TTC549 (cell line): ENCODE results near the gene CAST.

ENCODE experiments used
- FAIRE-seq: peaks from 2 replicates; lab custom pipeline; 2012; peaks lifted over from hg19 to GRCh38; lab: Jason Lieb, UNC

Gene CAST

DNA sequence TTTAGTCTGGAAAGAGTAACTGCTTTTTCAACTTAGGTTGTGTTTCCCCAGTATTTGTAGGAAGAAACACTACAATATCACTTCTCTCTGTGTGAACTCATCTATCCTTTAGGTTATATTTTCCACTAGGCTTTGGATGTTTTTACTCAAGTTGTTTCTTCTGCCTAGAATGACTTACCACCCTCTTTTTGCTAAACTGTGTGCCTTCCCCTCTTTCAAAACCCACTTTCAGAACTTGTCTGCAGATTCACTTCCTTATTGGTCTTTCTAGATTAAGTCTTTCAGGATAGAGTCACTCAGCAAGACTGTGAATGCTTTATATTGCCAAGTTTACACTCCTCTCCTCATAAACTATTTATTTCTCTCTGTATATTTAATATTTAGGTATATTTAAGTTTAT is 14.2 kb upstream of the CAST start:
- no peak for FAIRE-seq

DNA sequence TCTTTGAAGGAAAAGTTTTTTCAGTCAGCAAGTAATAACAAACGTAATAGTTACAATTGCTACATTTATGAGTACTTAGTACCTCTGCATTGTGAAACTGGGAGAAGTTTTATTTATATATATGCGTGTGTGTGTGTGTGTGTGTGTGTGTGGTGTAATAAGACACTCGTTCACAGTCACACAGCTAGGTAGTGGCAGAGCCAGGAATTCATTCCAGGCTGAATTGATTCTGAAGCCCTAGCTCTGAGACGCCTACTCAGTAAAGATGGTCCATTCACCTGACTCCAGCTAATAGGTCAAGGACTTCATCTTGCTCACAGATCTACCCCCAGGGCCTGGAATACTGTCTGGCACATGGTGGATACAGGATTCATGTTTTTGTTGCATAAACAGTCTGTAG is 13.6 kb upstream of the CAST start:
- FAIRE-seq = no peak

DNA sequence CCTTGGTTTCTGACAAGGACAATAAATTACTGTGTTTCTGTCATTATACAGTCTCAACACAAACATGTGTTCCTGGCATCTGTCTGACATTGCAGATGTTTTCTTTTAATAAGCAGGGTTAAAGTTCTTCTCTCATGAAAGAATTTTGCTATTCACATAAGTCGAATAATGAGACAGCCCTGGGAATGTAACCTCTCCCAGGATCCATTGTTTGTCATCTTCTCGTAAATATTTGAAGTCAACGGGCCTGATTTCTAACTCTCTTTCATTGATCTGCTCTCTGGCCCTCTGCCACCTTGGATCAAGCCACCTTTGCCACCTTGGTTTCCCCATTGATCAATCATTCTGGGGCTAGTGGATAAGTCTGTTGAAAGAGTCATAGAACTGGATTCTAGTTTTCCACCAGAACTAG is 12.9 kb upstream of the CAST start:
- no peak for FAIRE-seq

DNA sequence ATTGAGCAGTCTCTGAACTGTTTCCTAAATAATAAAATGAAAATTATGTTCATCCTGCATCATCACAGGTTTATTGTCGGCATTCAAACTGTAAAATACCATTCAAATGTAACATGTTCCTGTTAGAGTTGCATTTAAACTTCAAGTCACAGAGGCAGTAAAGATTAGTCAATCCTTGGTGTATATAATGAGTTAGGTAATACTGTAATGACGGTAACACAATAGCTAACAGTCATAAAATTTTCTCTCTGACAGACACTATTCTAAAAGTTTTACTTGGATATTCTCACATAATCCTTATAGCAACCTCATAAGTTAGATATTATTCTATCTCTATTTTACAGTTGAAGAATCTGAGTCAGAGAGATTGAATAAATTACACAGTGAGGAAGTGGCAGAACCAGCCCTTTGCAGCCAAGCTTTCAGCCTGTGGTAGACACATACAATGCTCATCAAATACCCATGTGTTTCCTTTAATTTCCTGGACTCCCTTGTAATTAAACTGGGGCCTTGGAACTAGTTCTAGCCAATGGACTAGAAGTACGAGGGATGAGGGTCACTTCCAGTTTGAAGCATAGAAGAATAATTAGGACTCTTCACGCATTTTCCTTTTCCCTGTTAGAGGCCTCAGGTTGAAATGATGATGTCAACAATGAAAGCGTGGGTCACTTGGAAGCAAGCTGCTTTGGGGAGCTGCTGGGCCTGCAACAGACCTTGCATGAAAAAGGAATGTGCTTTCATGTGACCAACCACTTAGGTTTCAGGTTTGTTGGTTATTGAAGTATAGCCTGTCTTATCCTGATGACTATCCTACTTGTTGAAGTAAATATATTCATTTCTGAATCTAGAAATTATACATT is 12.3 kb upstream of the CAST start:
- FAIRE-seq = no peak

DNA sequence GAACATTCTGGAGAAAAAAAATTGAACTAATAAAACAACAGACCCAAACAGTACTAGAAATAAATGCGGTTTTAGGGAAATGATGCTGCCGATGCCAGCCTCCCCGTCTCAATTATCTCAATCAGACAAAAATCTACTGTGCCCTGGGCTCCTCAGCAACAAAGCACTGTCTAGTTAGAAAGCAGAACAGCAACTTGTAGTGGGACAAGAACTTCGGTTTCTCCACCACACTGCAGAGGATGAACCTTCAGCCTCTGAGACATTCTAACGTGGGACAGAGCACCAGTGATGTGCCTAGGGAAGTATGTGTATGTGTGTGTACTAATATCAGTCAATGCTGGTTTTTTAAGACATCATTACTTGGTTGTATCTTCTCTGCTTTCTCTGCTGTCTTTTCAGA is 11.1 kb upstream of the CAST start:
- no peak for FAIRE-seq

DNA sequence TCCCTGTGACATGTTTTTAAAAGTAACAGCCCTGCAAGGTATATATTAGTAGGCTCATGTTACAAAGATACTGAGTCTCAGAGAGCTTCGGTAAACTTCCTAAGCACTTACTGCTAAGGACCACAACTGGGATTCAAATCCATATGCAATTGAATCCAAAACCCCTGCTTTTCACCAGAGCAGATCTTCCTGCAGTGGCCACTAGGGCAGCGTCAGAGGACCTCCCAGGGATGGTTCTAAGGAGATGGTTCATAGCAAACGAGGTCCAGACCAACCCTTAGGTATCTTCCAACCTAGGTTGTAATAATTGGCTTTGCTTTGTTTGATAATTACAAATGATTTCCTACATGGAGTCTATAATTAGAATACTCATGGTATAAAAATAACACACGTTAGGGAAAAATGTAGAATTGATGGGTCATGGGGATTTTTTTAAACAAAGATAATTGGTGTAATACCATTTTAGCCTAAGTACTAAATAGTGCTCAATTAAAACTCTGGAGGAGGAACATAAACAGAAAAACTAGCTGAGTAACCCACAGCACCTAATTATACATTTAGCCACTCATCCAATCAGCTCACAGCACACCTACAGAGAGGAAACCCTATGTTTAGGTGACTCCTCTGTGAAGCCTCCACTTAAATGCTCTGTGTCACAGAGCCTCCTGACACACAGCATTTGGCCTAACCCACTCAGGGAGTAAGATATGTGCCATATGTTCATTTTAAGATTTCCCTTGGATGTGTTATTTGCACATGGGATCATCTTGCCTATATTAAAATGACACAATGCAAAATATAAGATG is 10.0 kb upstream of the CAST start:
- no peak for FAIRE-seq

DNA sequence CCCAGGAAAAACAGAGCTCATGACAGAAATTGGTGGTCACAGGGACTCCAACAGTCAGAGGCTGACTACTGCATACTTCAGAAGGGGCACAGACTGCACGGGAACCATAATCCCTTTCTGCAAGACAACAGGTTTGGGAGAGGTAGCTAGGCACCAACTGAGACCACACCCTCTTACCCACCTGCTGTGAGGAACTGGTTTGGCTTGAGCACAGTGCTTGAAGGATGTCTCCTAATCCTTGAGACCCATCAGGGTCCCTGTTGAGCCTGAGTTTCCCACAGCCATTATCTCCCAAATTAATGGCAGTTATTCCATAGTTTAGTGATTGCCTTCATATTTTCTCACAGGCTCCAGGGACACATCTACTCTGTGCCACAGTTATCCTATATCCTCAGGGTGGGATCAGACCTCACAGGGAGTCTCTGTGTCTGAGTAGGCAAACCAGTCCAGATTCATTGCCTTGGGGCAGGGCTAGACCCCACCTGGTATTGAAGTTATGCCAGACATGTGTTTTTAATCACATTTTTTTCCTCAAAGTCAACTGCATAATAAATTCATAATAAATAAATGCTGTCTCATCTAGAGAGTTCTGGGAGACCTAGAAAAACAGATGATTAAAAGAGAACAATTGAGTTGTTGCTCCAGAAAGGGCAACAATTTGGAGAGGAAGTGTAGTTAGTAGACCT is 9.3 kb upstream of the CAST start:
- no peak for FAIRE-seq

DNA sequence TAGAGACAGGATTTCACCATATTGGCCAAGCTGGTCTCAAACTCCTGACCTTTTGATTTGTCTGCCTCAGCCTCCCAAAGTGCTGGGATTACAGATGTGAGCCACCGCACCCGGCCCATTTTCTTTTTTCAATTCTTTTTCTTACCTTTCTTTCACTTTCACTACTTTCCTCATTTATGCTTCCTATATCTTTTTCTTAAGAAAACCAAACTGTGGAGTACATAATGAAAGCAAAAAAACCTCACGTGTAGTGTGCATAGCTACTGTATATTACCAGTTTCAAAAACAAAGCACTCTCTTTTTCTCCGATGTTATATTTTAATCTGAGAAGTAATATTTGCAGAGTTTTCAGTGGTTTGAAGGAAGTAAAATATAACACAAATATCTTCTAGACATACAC is 8.0 kb upstream of the CAST start:
- FAIRE-seq = no peak

DNA sequence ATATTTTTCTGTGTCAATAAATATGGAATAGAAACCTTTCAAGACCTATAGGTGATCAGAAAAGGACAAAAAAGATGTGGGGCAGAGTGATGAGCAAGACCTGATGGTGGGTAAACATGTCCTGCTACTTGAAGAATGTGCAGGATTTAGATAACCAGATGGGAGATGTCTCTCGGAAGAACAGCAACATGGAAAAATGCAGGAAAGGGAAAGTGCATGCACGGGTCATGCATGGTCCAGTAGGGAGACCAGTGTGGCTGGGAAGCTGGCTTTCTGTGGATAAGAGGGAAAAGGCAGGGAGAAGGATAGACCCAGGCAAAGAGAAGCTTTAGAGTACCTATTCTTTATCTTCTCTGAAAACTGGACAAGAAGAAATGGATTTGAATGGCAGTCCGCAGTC is 7.1 kb upstream of the CAST start:
- FAIRE-seq = no peak

DNA sequence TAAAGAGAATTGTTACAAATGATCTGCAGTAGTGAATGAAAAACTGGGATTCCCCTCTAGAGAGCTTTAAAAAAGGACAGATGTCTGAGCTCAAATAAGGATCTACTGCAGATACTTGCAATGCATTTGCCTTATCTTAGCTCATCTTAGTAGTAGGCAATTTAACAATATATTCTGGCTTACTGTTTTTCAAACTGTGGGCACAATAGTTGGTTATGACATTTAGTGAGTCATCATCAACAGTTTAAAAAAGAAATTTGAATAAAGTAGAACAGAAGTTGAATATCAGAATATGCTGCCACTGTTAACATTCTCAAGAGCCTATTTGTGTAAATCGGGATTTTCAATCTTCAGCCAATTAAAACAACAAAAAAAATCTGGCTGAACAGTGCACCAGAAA is 6.7 kb upstream of the CAST start:
- FAIRE-seq = no peak

DNA sequence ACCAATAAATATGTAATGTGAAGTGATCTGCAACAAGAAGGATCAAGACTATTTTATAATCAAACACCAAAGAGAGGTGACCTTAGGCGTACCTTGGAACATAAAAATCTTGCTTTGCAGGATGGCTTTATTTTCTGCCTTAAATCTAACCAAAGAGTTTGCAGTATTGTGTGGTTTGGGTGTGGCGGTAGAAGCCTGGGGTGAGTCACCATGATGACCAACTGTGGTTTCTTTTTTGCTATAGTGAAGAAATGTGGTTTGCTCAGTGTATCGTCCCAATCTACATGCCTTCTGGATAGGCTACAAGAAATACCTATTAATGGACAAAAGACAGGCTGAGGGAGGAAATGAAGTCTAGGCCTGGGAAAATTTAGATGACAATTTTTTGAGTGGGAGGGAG is 5.1 kb upstream of the CAST start:
- no peak for FAIRE-seq

DNA sequence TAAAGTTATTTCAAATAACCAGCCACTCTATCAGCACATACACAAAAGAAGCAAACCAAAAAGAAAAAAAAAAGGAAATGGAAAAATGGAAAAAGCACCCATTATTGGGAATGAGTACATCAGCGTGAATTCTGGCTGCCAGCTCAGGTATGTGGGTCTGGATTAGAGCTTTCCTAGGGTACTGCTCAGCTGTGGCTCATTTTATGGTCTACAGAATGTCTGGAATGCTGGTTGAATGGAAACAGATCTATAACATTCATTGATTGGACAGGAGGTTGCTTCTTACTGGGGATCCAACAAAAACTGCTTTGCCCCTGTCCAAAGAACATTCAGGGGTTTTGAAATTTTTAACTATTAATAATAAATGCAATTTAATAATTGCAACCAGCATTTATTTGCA is 3.9 kb upstream of the CAST start:
- FAIRE-seq = no peak

DNA sequence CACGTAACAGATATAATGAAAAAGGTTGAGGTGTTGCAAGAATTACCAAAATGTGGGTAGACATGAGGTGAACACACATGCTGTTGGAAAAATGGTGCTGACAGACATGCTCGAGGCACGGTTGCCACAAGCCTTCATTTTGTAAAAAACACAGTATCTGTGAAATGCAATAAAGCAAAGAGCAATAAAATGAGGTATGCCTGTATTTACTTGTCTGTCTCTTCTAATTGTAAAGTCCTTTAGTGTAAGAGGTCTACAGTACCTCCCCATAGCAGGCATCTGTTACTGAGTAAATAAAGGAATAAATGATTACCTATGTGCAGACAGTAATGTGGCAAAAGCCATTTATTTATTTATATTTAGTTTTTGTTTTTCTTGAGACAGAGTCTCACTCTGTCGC is 3.0 kb upstream of the CAST start:
- no peak for FAIRE-seq

DNA sequence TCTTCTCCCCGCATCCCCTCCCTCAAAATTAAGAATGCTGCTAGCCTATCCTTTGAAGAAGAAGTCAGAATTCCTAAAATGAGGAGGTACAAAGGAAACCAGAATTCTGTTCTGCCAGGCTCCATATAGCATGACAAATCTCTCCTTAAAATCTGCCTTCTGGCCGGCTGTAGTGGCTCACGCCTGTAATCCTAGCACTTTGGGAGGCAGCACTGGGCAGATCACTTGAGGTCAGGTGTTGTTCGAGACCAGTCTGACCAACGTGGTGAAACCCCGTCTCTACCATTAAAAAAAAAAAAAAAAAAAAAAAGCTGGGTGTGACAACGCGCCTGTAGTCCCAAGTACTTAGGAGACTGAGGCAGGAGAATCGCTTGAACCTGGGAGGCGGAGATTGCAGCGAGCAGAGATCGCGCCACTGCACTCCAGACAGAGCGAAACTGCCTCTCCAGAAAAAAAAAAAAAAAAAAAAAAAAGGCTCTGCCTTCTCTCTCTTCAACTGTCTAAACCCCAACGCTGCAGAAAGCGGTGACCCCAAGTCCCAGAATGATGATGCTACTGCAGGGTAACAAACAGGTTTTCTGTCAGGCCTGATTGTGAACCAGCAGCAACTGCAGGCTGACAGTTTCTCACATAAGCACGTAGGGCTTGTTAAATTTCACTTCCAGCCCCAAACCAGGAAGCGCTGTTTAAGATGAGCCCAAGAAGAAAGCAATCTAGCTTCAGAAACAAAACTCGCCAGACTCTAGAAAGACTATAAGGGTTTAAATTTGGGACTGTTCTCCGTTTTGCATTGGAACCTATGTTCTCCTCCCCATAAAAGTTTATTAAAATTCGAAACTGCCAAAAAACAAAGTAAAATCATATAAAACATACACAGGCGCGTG is 963 bp upstream of the CAST start:
- FAIRE-seq = no peak

DNA sequence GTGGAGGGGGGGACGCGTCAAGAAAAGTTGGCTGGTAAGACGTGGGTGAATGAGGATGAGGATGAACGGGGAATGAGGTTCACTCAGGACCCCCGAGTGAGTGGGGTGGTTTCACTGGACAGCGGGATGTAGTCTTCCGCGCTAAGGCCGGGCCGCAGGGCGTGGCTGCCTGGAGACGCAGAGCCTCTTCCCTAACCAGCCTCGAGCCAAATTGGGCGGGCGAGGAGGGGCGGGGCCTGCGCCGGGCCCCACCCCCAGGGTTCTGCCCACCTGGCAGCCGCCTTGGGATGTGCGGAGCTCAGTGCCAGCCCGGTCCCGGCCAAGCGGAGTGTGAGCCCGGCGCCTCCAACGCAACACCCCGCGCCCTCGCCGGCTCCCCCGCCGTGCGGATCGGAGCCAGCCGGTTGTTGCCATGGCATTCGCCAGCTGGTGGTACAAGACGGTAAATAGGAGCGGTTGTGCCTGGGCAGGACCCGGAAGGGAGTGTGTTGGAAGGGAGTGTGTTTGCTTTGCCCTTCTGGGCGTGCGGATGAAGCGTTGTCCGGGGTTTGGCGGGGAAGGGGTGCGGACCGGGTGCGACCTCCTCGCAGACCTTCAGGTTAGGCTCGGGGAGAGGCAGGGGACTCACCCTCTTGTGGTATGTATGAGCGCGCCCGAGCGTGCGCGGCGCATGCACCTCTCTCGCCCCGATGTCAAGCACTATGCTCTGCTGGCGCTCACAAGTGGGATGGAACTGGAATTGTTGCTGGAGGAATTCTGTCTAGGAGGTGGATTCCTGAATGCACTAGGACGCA is 746 bp downstream of the CAST start:
- FAIRE-seq = no peak

DNA sequence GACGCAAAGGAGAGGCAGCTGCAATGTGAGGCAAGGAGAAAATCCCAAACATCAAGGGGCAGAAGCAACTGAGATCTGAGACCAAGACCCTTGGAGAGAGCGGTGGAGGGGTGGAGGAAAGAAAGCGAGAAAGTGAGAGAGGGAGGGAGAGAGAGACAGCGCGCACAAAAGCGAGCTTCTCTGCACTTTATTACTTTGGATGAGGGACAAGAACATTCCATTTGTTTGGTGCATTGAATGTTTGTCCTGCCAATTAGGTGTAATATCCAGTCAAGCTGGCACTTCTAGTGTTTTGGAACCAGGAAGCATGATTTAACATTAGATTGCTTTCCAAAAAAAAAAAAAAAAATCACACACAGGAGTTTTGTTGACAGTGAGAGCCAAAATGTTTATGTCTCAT is 1.4 kb downstream of the CAST start:
- no peak for FAIRE-seq

DNA sequence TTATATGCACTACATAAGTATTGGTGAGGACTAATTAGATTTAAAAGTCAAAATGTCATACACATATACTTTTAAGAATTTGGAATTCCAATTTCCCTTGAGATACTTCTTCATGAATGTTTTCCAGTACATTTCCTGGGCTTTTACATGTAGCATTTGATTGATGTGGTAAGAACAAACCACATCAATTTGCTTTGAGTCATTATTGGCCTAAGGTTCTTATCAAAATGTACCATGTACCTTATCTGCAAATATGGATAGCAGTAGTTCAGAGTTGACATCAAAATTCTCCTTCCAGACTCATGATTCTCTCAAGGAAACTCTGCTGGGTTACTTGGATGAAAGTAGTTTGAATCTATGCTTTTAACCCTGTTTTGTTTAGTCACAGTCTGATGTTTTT is 2.5 kb downstream of the CAST start:
- no peak for FAIRE-seq

DNA sequence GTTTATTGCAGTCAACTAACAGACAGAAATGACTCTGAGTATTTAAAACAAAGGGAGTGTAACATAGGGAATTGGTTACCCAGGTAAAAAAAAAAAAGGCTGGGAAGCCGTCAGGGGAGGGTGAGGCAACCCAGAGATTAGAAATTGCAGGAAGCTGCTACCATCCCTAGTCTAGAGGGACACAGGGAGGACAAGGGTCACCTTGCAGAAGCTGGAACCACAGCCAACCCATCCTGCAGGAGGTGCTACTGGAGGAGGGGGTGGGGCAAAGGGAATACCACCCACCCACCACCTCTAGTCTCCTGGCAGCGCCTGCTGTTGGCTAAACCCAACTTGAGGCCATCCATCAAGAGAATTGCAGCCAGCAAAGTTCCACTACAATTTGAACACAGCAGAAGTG is 6.5 kb downstream of the CAST start:
- no peak for FAIRE-seq

DNA sequence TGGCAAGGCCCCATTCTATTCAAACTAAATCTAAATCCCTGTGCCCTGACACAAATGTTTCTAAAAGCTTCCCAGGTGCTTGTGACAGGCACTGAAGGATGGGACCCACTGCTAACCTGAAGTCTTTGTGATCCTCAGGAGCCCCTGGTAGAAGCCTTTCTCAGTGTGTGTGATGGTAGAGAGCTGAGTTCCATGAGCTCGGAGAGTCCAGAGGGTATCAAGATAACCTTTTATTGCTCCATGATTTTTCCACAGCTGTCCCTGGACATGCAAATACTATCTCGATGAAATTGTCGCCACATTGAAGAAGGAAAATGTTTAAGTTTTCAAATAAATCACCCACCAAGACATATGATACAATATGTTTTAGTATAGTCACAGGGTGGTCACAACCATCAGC is 7.7 kb downstream of the CAST start:
- FAIRE-seq = no peak

DNA sequence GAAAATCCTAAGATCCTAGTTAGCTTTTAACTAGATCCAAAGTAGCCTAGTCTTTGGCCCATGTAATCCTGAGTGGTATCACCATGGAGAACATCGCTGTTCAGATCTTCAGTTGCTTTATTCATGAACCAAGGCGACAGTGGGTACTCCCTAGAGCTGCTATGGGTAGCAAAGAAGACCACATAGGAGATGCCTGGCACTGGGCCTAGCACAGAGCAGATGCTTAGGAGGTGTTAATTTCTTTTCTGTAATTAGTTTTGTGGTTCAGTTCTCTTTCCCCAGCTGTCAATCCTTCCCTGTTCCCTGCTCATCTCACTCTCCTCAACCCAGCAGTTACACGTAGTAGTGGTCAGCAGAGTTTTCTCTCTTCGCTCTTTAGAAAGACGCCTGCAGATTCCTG is 9.3 kb downstream of the CAST start:
- FAIRE-seq = no peak

DNA sequence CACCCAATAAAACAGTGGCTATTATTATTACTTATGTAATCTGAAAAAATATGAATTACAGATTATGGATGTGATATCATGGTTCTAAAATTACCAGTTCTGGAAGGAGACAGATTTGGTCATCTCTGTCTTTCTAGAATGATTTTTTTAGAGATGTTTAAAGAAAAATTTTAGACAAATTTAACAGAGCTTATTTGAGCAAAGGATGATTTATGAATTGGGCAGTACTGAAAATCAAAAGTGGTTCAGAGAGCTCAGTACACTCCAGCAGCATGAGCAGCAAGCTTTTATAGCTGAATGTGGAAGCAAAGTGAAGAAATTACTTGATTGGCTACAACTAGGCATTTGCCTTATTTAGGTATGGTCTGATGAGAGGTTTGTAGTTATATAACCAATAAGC is 11.0 kb downstream of the CAST start:
- FAIRE-seq = no peak
